DMS 273 (cell line): ENCODE data around the gene FBLIM1.

Experiments
- DNase-seq: peaks from one replicate; lab custom pipeline; 2025; ENCODE audit not compliant: unreplicated experiment; lab: John Stamatoyannopoulos, UW

FBLIM1 gene

GRCh38 chr1:15765495-15766194, 7.0 kb downstream of the FBLIM1 start:
- peak; percentile 84 for DNase-seq

GRCh38 chr1:15767941-15768340, 9.3 kb downstream of the FBLIM1 start:
- DNase-seq: no peak

- DNase-seq: no peak
Measured at GRCh38 chr1:15768388-15768787, 9.8 kb downstream of the FBLIM1 start.

GRCh38 chr1:15770313-15770962, 11.8 kb downstream of the FBLIM1 start:
- DNase-seq: no peak

GRCh38 chr1:15771836-15772515, 13.4 kb downstream of the FBLIM1 start:
- DNase-seq: no peak

GRCh38 chr1:15775706-15776105, 17.1 kb downstream of the FBLIM1 start:
- no peak for DNase-seq

- no peak for DNase-seq
Measured at GRCh38 chr1:15777909-15778707, 19.5 kb downstream of the FBLIM1 start.

- no peak for DNase-seq
Measured at GRCh38 chr1:15785683-15786082, 27.1 kb downstream of the FBLIM1 start.

GRCh38 chr1:15786581-15786980, 28.0 kb downstream of the FBLIM1 start:
- no peak for DNase-seq

- DNase-seq: no peak
Measured at GRCh38 chr1:15788624-15789301, 30.2 kb downstream of the FBLIM1 start.

GRCh38 chr1:15796086-15796462, 37.5 kb downstream of the FBLIM1 start:
- no peak for DNase-seq

GRCh38 chr1:15797614-15798390, 39.2 kb downstream of the FBLIM1 start:
- no peak for DNase-seq

GRCh38 chr1:15799004-15799867, 40.6 kb downstream of the FBLIM1 start:
- DNase-seq: peak; percentile 41

- peak; percentile 38 for DNase-seq
Measured at GRCh38 chr1:15799928-15800835, 41.6 kb downstream of the FBLIM1 start.

GRCh38 chr1:15802234-15802965, 43.8 kb downstream of the FBLIM1 start:
- no peak for DNase-seq

- DNase-seq: peak; percentile 64
Measured at GRCh38 chr1:15803380-15803779, 44.8 kb downstream of the FBLIM1 start.

- no peak for DNase-seq
Measured at GRCh38 chr1:15804060-15804459, 45.5 kb downstream of the FBLIM1 start.
